IPS DF 6.9 (cell line): ENCODE measurements around the gene MOV10.
"Not testable (repeated sequence)": the region's sequence is repeated elsewhere in the genome, so short reads cannot be mapped to it uniquely, and the experiment has no call there.

ENCODE experiments used
- DNase-seq: peaks from one replicate; pipeline ENCODE4 v3.0.0-alpha.2; 2013; ENCODE audit warnings: low read depth, low spot score
- H3K27ac ChIP-seq: one replicate; pipeline ENCODE4 v1.5.1; 2013; ENCODE audit warnings: low read length, control low read depth
- H3K27me3 ChIP-seq: 2 replicates; pipeline ENCODE4 v1.6.1; 2013; ENCODE audit warnings: mild to moderate bottlenecking, low read length; ENCODE audit not compliant: control insufficient read depth, insufficient read depth
- H3K36me3 ChIP-seq: 2 replicates; pipeline ENCODE4 v1.6.1; 2013; ENCODE audit warnings: low read length; ENCODE audit not compliant: control insufficient read depth, insufficient read depth
- H3K4me1 ChIP-seq: 2 replicates; pipeline ENCODE4 v1.6.1; 2013; ENCODE audit warnings: low read length; ENCODE audit not compliant: control insufficient read depth, insufficient read depth
- H3K4me3 ChIP-seq: 2 replicates; pipeline ENCODE4 v1.5.1; 2013; ENCODE audit warnings: mild to moderate bottlenecking, low read length
- H3K9me3 ChIP-seq: 2 replicates; pipeline ENCODE4 v1.6.1; 2013; ENCODE audit warnings: low read length, inconsistent platforms; ENCODE audit not compliant: control insufficient read depth, insufficient read depth
- WGBS: extraction: QIAGEN DNeasy Blood & Tissue Kit; methylation state at CpG from one replicate; pipeline ENCODE4 v1.1.7; 2013; ENCODE audit warnings: mixed read lengths, missing lambda C conversion rate; ENCODE audit not compliant: insufficient read length, insufficient coverage; 5-methylcytosine and 5-hydroxymethylcytosine counted together

The MOV10 gene

GRCh38 chr1:112637254-112638109, 37.0 kb upstream of the MOV10 start:
- H3K27ac ChIP-seq, result no peak overlapping the region
- H3K36me3 ChIP-seq, result no peaks in the 10 kb centered on the region
- H3K4me1 ChIP-seq, result no peaks in the 10 kb centered on the region
- H3K9me3 ChIP-seq, result no peaks in the 10 kb centered on the region
- no peak overlapping the region for H3K4me3 ChIP-seq
- no peaks in the 10 kb centered on the region for H3K27me3 ChIP-seq
- DNase-seq, result no peak
- no CpG with 5 or more reads among the region's 4 CpGs for WGBS

DNA sequence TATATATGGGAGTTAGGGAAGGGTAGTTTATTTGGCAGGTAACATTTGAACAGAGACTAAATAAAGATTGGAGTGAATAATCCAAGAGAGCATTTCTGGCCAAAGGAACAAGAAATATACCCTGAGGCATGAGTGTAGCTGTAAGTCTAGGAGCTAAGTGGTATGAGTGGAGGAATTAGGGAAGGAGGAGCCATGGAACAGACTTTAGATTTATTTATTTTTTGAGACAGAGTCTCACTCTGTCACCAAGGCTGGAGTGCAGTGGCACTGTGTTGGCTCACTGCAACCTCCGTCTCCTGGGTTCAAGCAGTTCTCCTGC, 36.4 kb upstream of the MOV10 start:
- H3K4me3 ChIP-seq, result no peak overlapping the region
- no peaks in the 10 kb centered on the region for H3K27me3 ChIP-seq
- DNase-seq, result no peak
- no CpG with 5 or more reads among the region's 1 CpG for WGBS
- H3K9me3 ChIP-seq, result no peaks in the 10 kb centered on the region
- no peaks in the 10 kb centered on the region for H3K4me1 ChIP-seq
- no peak overlapping the region for H3K27ac ChIP-seq
- H3K36me3 ChIP-seq, result no peaks in the 10 kb centered on the region

DNA sequence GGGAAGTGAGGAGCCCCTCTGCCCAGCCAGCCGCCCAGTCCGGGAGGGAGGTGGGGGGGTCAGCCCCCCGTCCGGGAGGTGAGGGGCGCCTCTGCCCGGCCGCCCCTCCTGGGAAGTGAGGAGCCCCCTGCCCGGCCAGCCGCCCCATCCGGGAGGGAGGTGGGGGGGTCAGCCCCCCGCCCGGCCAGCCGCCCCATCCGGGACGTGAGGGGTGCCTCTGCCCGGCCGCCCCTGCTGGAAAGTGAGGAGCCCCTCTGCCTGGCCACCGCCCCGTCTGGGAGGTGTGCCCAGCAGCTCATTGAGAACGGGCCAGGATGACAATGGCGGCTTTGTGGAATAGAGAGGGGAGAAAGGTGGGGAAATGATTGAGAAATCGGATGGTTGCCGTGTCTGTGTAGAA, 34.0 kb upstream of the MOV10 start:
- not testable (repeated sequence) for DNase-seq, H3K4me3 ChIP-seq, H3K4me1 ChIP-seq, H3K9me3 ChIP-seq, H3K27ac ChIP-seq, H3K36me3 ChIP-seq, H3K27me3 ChIP-seq
- no CpG with 5 or more reads among the region's 23 CpGs for WGBS

DNA sequence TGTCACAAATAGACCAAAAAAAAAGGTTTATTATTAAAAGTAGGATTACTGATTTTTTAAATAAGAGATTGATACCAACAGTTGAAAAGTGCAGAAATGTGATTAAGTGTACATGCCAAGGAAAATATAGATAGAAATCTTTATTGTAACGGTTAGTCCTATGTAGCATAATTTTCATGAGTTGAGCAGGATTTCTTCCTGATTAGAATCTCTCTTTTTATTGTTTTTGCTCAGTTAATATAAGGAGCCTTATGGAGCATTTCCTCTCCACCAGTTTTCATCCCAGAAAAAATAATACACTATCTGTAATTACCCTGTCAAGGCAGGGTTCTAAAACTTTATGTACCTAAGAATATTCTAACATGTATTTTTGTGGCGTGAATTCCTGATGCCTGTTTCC, 31.4 kb upstream of the MOV10 start:
- no CpG with 5 or more reads among the region's 2 CpGs for WGBS
- H3K27ac ChIP-seq, result no peak overlapping the region
- H3K4me3 ChIP-seq, result no peak overlapping the region

GRCh38 chr1:112646225-112646624, 28.2 kb upstream of the MOV10 start:
- Histone ChIP-seq H3K9me3 (no peaks in the 10 kb centered on the region), H3K27me3 (no peaks in the 10 kb centered on the region), H3K36me3 (no peaks in the 10 kb centered on the region), H3K27ac (no peak overlapping the region), H3K4me1 (no peaks in the 10 kb centered on the region), H3K4me3 (no peak overlapping the region)
- WGBS, result no CpG with 5 or more reads among the region's 4 CpGs
- no peak for DNase-seq

More for the DNA sequence above, 31.4 kb upstream of the MOV10 start:
- DNase-seq, result no peak
- Histone ChIP-seq H3K36me3 (no peaks in the 10 kb centered on the region), H3K27me3 (no peaks in the 10 kb centered on the region), H3K4me1 (no peaks in the 10 kb centered on the region), H3K9me3 (no peaks in the 10 kb centered on the region)

DNA sequence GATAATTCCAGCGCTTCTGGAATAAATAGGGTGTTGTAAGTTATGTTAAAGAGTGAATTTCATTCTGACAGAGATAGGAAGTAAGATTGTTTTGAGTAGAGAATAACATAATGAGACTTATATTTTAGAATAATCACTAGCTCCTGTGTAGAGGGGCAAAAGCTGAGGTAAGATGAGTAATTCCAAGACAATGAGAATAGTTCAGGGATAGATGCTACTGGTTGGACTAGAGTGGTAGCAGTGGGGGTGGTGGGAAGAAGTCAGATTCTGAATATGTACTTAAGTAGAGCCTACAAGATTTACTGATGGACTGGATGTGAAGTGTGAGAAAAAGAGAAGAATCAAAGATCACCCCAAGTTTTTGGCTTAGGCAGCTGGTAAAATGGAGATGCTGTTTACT, 23.3 kb upstream of the MOV10 start:
- Histone ChIP-seq H3K27ac (no peak overlapping the region), H3K9me3 (no peaks in the 10 kb centered on the region), H3K4me3 (no peak overlapping the region), H3K27me3 (no peaks in the 10 kb centered on the region), H3K4me1 (no peaks in the 10 kb centered on the region), H3K36me3 (no peaks in the 10 kb centered on the region)
- no CpG with 5 or more reads among the region's 1 CpG for WGBS
- no peak for DNase-seq

DNA sequence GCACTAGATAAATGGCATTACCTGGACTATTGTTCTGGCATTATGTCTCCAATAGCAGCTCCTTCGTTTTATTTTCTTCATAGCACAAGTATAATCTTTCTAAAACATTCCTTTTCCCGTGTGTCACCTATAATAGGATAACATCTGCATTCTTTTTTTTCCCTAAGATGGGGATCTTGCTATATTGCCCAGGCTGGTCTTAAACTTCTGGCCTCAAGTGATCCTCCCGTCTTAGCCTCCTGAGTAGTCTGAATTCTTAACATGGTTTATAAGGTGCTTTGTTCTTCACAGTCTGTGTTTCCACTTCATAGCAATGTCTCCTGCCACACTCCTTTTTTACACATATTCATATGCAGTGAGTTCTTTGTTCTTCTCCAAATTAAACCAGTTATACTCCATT, 8.6 kb upstream of the MOV10 start:
- WGBS, result no CpG with 5 or more reads among the region's 3 CpGs
- Histone ChIP-seq H3K36me3 (peaks cover 7% of the 10 kb centered on the region), H3K4me3 (no peak overlapping the region), H3K27me3 (no peaks in the 10 kb centered on the region), H3K27ac (no peak overlapping the region), H3K4me1 (no peaks in the 10 kb centered on the region), H3K9me3 (no peaks in the 10 kb centered on the region)
- DNase-seq, result no peak

DNA sequence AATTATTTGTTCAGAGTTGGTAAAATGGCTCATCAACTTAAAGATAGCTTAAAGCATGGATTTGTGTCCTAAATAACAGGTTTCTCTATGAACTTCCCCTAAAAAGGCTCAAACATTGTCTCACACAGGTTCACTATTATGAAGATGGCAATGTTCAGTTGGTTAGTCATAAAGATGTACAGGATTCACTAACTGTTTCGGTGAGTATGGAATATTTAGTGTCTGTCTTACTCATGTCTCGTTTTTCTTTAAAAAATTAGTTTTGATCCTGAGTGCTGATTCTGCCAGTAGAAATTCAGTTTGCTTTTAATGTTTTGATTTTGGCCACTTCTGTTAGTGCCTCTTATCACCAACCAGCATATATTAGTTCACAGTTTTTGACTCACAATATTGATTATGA, 7.5 kb upstream of the MOV10 start:
- H3K36me3 ChIP-seq, result peaks cover 3% of the 10 kb centered on the region; the same call in 1 of the 2 replicates
- no peaks in the 10 kb centered on the region for H3K4me1 ChIP-seq

GRCh38 chr1:112672009-112672408, 2.5 kb upstream of the MOV10 start:
- no CpG with 5 or more reads among the region's 2 CpGs for WGBS
- H3K36me3 ChIP-seq, result peaks cover 3% of the 10 kb centered on the region; the same call in 1 of the 2 replicates

More for the DNA sequence above, 7.5 kb upstream of the MOV10 start:
- H3K9me3 ChIP-seq, result no peaks in the 10 kb centered on the region
- no peak overlapping the region for H3K4me3 ChIP-seq
- no CpG with 5 or more reads among the region's 2 CpGs for WGBS
- no peak for DNase-seq
- H3K27ac ChIP-seq, result no peak overlapping the region
- no peaks in the 10 kb centered on the region for H3K27me3 ChIP-seq

DNA sequence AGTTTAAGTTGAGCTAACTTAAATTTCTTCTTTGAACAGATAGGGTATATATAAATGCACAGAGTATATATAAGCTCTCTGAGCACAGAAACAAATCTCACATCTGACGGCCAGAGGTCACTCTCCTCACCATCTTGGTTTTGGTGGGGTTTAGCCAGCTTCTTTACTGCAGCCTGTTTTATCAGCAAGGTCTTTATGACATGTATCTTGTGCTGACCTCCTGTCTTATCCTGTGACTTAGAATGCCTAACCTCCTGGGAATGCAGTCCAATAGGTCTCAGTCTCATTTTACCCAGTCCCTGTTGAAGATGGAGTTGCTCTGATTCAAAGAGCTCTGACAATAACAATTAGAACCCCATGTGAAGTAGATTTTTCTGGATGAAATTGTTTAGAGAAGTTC, 1.6 kb upstream of the MOV10 start:
- peaks cover 3% of the 10 kb centered on the region; the same call in 1 of the 2 replicates for H3K36me3 ChIP-seq
- H3K27ac ChIP-seq, result no peak overlapping the region
- H3K4me3 ChIP-seq, result no peak overlapping the region
- no peaks in the 10 kb centered on the region for H3K9me3 ChIP-seq
- H3K27me3 ChIP-seq, result no peaks in the 10 kb centered on the region
- peaks cover 1% of the 10 kb centered on the region; the same call in 1 of the 2 replicates for H3K4me1 ChIP-seq
- DNase-seq, result no peak
- WGBS, result no CpG with 5 or more reads among the region's 1 CpG

More at GRCh38 chr1:112672009-112672408, 2.5 kb upstream of the MOV10 start:
- no peak overlapping the region for H3K4me3 ChIP-seq
- no peaks in the 10 kb centered on the region for H3K9me3 ChIP-seq
- no peak overlapping the region for H3K27ac ChIP-seq
- no peaks in the 10 kb centered on the region for H3K27me3 ChIP-seq
- DNase-seq, result no peak
- H3K4me1 ChIP-seq, result peaks cover 1% of the 10 kb centered on the region; the same call in 1 of the 2 replicates
